SW480 (cell line): Measurements from ENCODE around the gene ACACB.
A peak's percentile ranks its signal among the peaks of the same experiment; 100 is the strongest.

Source experiments
- DNase-seq: peaks from one replicate; pipeline ENCODE4 v3.0.0-alpha.2; 2016; ENCODE audit warnings: low spot score

ACACB gene

GRCh38 chr12:109110988-109111495 is 5.3 kb upstream of the ACACB start:
- peak; percentile 58 for DNase-seq

GRCh38 chr12:109112720-109113465 is 3.5 kb upstream of the ACACB start:
- no peak for DNase-seq

GRCh38 chr12:109113661-109114321 is 2.6 kb upstream of the ACACB start:
- DNase-seq, result no peak

GRCh38 chr12:109114644-109115043 is 1.7 kb upstream of the ACACB start:
- no peak for DNase-seq

GRCh38 chr12:109115404-109115757 is 1.0 kb upstream of the ACACB start:
- DNase-seq, result no peak

GRCh38 chr12:109116611-109116949 is 193 bp downstream of the ACACB start:
- DNase-seq, result no peak

- no peak for DNase-seq
Measured at GRCh38 chr12:109120095-109120494, 3.7 kb downstream of the ACACB start.

- DNase-seq, result no peak
Measured at GRCh38 chr12:109120557-109120956, 4.2 kb downstream of the ACACB start.

- DNase-seq, result no peak
Measured at GRCh38 chr12:109121346-109121880, 5.0 kb downstream of the ACACB start.

GRCh38 chr12:109124878-109125648 is 8.7 kb downstream of the ACACB start:
- no peak for DNase-seq

- no peak for DNase-seq
Measured at GRCh38 chr12:109125791-109126190, 9.4 kb downstream of the ACACB start.

GRCh38 chr12:109126784-109127183 is 10.4 kb downstream of the ACACB start:
- no peak for DNase-seq

GRCh38 chr12:109127533-109128242 is 11.3 kb downstream of the ACACB start:
- no peak for DNase-seq

- DNase-seq, result no peak
Measured at GRCh38 chr12:109130297-109131153, 14.1 kb downstream of the ACACB start.

- DNase-seq, result peak; percentile 44
Measured at GRCh38 chr12:109131154-109132050, 15.0 kb downstream of the ACACB start.

- no peak for DNase-seq
Measured at GRCh38 chr12:109134186-109134917, 18.0 kb downstream of the ACACB start.

GRCh38 chr12:109137055-109137454 is 20.7 kb downstream of the ACACB start:
- no peak for DNase-seq

- no peak for DNase-seq
Measured at GRCh38 chr12:109139360-109139759, 23.0 kb downstream of the ACACB start.

- DNase-seq, result no peak
Measured at GRCh38 chr12:109139791-109140190, 23.4 kb downstream of the ACACB start.
